ENCODE measurements around the gene TMEM117. TPM values are rescaled to one million over a fixed set of nuclear protein-coding genes. Genes with fewer than 3 reads are reported as not detected.

The TMEM117 gene
- polyA plus RNA-seq, 10 donors: 7.6 to 12.3 (median 9.0) TPM

- DNase-seq: no peak
These were observed 47.4 kb downstream of the TMEM117 start for GRCh38 chr12:43883311-43883710.

- DNase-seq: no peak
These were observed 47.9 kb downstream of the TMEM117 start for GRCh38 chr12:43883748-43884147.

GRCh38 chr12:43884683-43885410 is 49.0 kb downstream of the TMEM117 start:
- peak in 1 of 3 donors; percentile 5 for DNase-seq

GRCh38 chr12:43887397-43887796 is 51.5 kb downstream of the TMEM117 start:
- no peak for DNase-seq

- DNase-seq: no peak
These were observed 56.1 kb downstream of the TMEM117 start for GRCh38 chr12:43891856-43892574.

- DNase-seq: no peak
These were observed 57.8 kb downstream of the TMEM117 start for GRCh38 chr12:43893670-43894069.

GRCh38 chr12:43895580-43896206 is 59.8 kb downstream of the TMEM117 start:
- no peak for DNase-seq

- DNase-seq: no peak
These were observed 60.6 kb downstream of the TMEM117 start for GRCh38 chr12:43896496-43896895.

GRCh38 chr12:43898474-43898873 is 62.6 kb downstream of the TMEM117 start:
- DNase-seq: no peak

- no peak for DNase-seq
These were observed 63.7 kb downstream of the TMEM117 start for GRCh38 chr12:43899574-43899973.

- no peak for DNase-seq
These were observed 67.8 kb downstream of the TMEM117 start for GRCh38 chr12:43903686-43904085.

- peak in 1 of 3 donors; percentile 2 for DNase-seq
These were observed 77.0 kb downstream of the TMEM117 start for GRCh38 chr12:43912859-43913258.

- no peak for DNase-seq
These were observed 78.5 kb downstream of the TMEM117 start for GRCh38 chr12:43914391-43914790.

- no peak for DNase-seq
These were observed 79.1 kb downstream of the TMEM117 start for GRCh38 chr12:43914923-43915468.

GRCh38 chr12:43917896-43918295 is 82.0 kb downstream of the TMEM117 start:
- no peak for DNase-seq

GRCh38 chr12:43921666-43922337 is 85.9 kb downstream of the TMEM117 start:
- DNase-seq: peak in 1 of 3 donors; percentile 15

GRCh38 chr12:43930032-43930431 is 94.2 kb downstream of the TMEM117 start:
- DNase-seq: no peak

- no peak for DNase-seq
These were observed 95.3 kb downstream of the TMEM117 start for GRCh38 chr12:43931187-43931586.

GRCh38 chr12:43935581-43935980 is 99.7 kb downstream of the TMEM117 start:
- no peak for DNase-seq

- DNase-seq: no peak
These were observed 102.1 kb downstream of the TMEM117 start for GRCh38 chr12:43937947-43938346.

- no peak for DNase-seq
These were observed 106.5 kb downstream of the TMEM117 start for GRCh38 chr12:43942379-43942778.

- no peak for DNase-seq
These were observed 110.1 kb downstream of the TMEM117 start for GRCh38 chr12:43945983-43946382.

Measured in muscle of back (tissue), 11 donors.